Uterus (tissue), 2 donors: ENCODE results near the gene IGSF23.

Source experiments
- POLR2A ChIP-seq, 2 donors: fragments of 450-650 bp; IDR thresholded peaks; one replicate each; pipeline ENCODE4 v1.6.1; 2016; ENCODE audit warnings: antibody characterized with exemption in 2 of 2, mild to moderate bottlenecking in 1 of 2, moderate library complexity in 1 of 2
- TF ChIP-seq, protein P1 (sequence below), 4 experiments: fragments of 200-600 bp in 2 of 4; fragments of 450-650 bp in 2 of 4; sonication (generic) in 2 of 4; IDR thresholded peaks; one replicate each; pipeline ENCODE4 v1.5.1; 2016 to 2019; ENCODE audit warnings: antibody characterized with exemption in 4 of 4, mild to moderate bottlenecking in 2 of 4, moderate library complexity in 1 of 4

GRCh38 chr19:44592451-44592890 lies 20.9 kb upstream of the IGSF23 start:
- TF ChIP-seq, protein P1, sequence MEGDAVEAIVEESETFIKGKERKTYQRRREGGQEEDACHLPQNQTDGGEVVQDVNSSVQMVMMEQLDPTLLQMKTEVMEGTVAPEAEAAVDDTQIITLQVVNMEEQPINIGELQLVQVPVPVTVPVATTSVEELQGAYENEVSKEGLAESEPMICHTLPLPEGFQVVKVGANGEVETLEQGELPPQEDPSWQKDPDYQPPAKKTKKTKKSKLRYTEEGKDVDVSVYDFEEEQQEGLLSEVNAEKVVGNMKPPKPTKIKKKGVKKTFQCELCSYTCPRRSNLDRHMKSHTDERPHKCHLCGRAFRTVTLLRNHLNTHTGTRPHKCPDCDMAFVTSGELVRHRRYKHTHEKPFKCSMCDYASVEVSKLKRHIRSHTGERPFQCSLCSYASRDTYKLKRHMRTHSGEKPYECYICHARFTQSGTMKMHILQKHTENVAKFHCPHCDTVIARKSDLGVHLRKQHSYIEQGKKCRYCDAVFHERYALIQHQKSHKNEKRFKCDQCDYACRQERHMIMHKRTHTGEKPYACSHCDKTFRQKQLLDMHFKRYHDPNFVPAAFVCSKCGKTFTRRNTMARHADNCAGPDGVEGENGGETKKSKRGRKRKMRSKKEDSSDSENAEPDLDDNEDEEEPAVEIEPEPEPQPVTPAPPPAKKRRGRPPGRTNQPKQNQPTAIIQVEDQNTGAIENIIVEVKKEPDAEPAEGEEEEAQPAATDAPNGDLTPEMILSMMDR (IDR thresholded peaks at IDR 0.05): no peak
- no peak for TF ChIP-seq POLR2A (IDR thresholded peaks at IDR 0.05)
